Endothelial cell (in vitro differentiated cells): Measurements from ENCODE around the gene HUNK. TPM values are rescaled to one million over a fixed set of nuclear protein-coding genes. Genes with fewer than 3 reads are reported as not detected.

Experiments used
- DNase-seq: peaks from one replicate; pipeline ENCODE4 v3.0.0; 2021; ENCODE audit warnings: low spot score
- H3K27ac Mint-ChIP-seq: one replicate; pipeline ENCODE4 v1.8.0; 2021; ENCODE audit warnings: mixed read lengths, inconsistent platforms; ENCODE audit not compliant: unreplicated experiment
- H3K27me3 Mint-ChIP-seq: one replicate; pipeline ENCODE4 v1.8.0; 2021; ENCODE audit warnings: mild to moderate bottlenecking, moderate library complexity, mixed read lengths, inconsistent platforms; ENCODE audit not compliant: unreplicated experiment
- H3K36me3 Mint-ChIP-seq: one replicate; pipeline ENCODE4 v1.8.0; 2021; ENCODE audit warnings: mild to moderate bottlenecking, low read depth, mixed read lengths, inconsistent platforms; ENCODE audit not compliant: unreplicated experiment
- H3K4me1 Mint-ChIP-seq: one replicate; pipeline ENCODE4 v1.8.0; 2021; ENCODE audit warnings: mild to moderate bottlenecking, mixed read lengths, inconsistent platforms; ENCODE audit not compliant: unreplicated experiment
- H3K4me3 Mint-ChIP-seq: one replicate; pipeline ENCODE4 v1.8.0; 2021; ENCODE audit warnings: mild to moderate bottlenecking, mixed read lengths, inconsistent platforms; ENCODE audit not compliant: unreplicated experiment
- H3K9me3 Mint-ChIP-seq: one replicate; pipeline ENCODE4 v1.8.0; 2021; ENCODE audit warnings: mixed read lengths, inconsistent platforms; ENCODE audit not compliant: unreplicated experiment
- total RNA-seq: library from RNA; stranded (reverse); fragmentation: NEBNext Ultra II Directional; extraction: Animal tissue kit (Norgen Biotek cat#: 25700); gene quantifications from one replicate; pipeline ENCODE4 v1.2.1, GENCODE V29; 2021; ENCODE audit not compliant: unreplicated experiment
- TF ChIP-seq, protein P1 (sequence below): fragments of 200-600 bp; sonication (generic); IDR thresholded peaks from one replicate; pipeline ENCODE4 v1.5.0; 2021; ENCODE audit warnings: antibody characterized with exemption; ENCODE audit not compliant: unreplicated experiment

The HUNK gene
- total RNA-seq, 1 donor from 2014 or later = 19.3 TPM

DNA sequence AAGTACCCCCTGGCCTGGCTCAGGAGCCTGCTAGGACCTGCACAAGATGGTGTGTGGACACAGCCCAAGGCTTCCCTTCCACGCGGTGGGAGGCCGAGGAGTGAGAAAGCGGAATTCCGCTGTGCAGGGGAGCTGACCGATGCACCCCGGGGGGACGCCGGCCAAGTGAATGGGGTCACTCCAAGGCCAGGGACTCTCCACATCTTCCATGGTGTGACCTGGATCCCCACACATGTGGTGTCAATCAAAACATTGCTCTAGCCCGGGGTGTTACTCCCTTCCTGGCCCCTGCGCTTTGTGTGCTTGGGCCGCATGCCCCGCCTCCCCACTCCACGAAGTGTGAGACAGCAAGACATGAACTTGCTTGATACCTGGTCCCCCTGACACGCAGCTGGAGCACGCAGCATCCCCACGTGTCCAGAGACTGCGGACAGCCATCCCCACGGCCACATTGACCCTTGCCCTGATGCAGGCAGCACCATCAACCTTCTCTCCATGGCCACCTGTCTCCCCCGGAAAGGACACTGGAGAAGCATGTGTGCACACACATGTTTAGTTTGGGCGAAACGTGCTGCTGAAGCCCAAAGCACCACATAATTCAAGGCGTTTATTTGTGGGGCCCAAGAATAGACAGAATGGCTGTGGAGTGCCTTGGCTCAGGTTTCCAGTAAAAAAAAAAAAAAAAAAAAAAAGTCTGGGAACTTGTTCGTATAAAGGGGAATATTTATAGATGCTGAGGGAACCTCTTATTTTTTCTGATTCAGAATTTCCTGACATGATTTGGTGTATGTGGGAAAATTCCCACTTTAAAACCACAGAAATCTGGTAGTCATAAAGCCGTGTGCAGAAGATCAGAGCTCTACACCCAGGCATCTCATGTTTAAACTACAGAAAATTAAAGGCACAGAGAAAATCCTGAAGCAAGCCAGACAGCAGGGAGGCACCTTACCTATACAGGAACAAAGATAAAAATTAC lies 171.7 kb downstream of the HUNK start:
- Mint-ChIP-seq H3K4me1 (peaks cover 34% of the 10 kb centered on the region), H3K27me3 (peaks cover 6% of the 10 kb centered on the region), H3K36me3 (no peaks in the 10 kb centered on the region), H3K27ac (peak overlapping the region; percentile 85), H3K4me3 (no peak overlapping the region), H3K9me3 (no peaks in the 10 kb centered on the region)
- DNase-seq = no peak
- TF ChIP-seq, protein P1, sequence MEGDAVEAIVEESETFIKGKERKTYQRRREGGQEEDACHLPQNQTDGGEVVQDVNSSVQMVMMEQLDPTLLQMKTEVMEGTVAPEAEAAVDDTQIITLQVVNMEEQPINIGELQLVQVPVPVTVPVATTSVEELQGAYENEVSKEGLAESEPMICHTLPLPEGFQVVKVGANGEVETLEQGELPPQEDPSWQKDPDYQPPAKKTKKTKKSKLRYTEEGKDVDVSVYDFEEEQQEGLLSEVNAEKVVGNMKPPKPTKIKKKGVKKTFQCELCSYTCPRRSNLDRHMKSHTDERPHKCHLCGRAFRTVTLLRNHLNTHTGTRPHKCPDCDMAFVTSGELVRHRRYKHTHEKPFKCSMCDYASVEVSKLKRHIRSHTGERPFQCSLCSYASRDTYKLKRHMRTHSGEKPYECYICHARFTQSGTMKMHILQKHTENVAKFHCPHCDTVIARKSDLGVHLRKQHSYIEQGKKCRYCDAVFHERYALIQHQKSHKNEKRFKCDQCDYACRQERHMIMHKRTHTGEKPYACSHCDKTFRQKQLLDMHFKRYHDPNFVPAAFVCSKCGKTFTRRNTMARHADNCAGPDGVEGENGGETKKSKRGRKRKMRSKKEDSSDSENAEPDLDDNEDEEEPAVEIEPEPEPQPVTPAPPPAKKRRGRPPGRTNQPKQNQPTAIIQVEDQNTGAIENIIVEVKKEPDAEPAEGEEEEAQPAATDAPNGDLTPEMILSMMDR = no peak

DNA sequence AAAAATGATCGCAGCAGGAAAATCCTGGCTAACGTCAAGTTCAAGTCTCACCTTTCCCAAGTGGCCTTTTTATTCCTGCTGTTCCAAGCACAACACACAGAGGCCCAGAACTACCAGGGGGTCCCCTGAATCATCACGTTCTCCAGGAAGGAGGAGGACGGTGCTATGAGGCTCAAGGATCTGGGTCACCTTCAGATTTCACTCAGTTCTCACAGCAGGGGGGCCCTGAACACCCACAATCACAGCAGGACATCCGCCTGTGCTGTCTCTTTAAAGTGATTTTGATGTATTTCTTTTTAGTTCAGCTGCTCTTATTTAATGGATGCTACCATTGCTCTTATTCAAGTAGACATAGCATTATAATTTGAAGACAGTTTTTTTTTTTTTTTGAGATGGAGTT lies 173.4 kb downstream of the HUNK start:
- Mint-ChIP-seq H3K36me3 (no peaks in the 10 kb centered on the region), H3K9me3 (no peaks in the 10 kb centered on the region), H3K27ac (no peak overlapping the region), H3K4me3 (no peak overlapping the region), H3K4me1 (peaks cover 34% of the 10 kb centered on the region), H3K27me3 (peaks cover 9% of the 10 kb centered on the region)
- DNase-seq = no peak
- TF ChIP-seq, protein P1 = no peak

DNA sequence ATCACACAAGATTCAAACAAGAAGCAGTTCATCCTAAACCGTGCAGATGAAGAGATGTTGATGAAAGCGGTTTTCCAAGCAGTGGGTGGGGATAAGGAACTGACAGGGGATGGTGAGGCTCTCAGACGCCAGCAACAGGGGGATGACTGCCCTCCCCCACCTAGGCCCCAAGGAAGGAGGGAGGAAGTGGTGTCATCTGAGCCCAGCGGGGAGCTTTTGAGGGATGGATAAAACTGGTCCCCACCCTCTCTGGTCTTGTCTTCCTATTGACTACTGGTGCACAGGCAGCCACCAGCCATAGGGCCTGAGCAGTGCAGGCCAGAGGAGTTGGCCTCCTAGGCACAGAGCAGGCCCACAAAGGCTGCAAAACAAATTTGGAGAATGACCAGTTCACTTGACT lies 175.5 kb downstream of the HUNK start:
- TF ChIP-seq, protein P1 = no peak
- Mint-ChIP-seq H3K4me1 (peaks cover 27% of the 10 kb centered on the region), H3K9me3 (no peaks in the 10 kb centered on the region), H3K27me3 (peaks cover 7% of the 10 kb centered on the region), H3K4me3 (no peak overlapping the region), H3K36me3 (no peaks in the 10 kb centered on the region), H3K27ac (no peak overlapping the region)
- no peak for DNase-seq

Other genes with a start within 250 kb of the HUNK start
- 145 TPM for gene SOD1, start 213.3 kb upstream of the HUNK start, total RNA-seq
- gene SCAF4, start 140.9 kb upstream of the HUNK start, total RNA-seq = 49.7 TPM